Stimulated activated CD8-positive, alpha-beta memory T cell treated with anti-CD3 and anti-CD28 coated beads, Interleukin-7, amount 100 ng/mL, for 1 hour (primary cell): ENCODE measurements around the gene FANCI.

Experiments
- DNase-seq, 2 donors: peaks; one replicate each; pipeline ENCODE4 v3.0.0-alpha.2; 2020; ENCODE audit warnings: low read depth in 2 of 2

The FANCI gene

DNA sequence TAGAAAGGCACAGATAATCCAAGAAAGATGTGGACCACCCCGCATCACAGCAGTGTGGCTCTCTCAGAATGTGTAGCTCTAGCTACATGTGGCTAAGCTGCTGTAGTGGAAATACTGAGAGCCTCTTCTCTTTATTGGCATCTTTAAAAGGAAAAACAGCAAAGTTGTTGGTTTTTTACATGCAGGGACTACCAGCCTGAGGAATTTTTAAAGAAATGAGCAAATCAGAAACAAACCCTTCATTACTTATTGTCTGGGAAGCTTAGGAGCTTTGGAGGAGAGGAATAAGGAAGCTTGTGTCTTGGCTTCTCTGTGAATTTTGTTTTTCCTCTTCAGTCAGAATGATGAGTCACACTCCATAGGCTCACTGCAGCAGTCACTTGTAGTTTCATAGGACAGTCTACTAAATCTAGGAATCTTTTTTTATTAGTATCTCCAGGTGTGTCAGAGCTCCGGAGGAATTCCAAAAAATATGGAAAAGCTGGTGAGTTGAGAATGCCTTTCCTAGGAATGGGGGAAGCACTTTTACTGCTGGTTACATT is 63.3 kb downstream of the FANCI start:
- no peak for DNase-seq

DNA sequence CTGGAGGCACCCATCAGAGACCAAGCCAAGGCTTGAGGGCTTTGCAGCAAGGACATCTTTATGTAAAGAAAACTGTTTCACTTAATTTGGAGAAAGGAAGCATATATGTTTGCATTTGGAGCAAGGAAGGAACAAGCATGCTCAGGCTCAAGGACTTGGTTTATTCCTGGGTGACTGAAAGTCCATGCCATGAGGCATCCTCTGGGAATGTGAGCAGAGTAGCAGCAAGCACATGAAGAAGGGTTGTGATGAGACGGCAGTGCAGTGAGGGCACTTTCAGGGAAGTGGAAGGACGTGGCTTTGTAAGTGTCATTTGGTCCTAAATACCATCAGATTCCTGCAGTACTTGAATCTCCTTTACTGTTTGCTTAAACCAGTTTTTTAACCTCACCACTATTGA is 64.0 kb downstream of the FANCI start:
- no peak for DNase-seq

DNA sequence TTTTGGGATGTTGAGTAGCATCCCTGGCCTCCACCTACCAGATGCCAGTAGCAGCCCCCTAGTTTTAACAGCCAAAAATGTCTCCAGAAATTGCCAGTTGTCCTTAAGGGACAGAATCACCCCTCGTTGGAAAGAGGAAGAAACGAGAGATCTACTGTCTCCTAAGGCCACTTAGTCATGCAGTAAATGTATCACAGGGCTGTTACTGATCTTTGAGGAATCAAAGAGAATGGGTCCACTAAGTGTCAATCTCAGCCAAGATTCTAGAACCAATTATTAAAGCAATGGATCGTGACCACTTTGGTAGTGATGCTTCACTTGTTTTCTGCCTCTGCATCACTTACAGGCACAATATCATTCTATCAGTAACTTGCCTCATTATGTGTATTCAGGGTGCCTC is 64.5 kb downstream of the FANCI start:
- no peak for DNase-seq

DNA sequence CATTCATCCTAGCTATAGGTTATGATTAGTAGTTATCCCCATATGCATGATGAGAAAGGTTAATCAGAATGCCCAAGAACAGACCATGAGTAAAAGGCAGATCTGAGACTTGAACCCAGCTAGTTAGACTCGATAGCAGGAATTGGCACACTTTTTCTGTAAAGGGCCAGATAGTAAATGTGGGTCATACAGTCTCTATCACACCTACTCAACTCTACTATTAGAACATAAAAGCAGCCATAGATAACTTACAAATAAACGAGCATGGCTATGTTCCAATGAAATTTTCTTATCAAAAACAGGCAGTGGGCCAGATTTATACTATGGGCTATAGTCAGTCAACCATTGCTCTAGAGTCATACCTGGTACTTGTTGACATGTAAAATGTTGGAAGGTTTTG is 66.2 kb downstream of the FANCI start:
- no peak for DNase-seq

DNA sequence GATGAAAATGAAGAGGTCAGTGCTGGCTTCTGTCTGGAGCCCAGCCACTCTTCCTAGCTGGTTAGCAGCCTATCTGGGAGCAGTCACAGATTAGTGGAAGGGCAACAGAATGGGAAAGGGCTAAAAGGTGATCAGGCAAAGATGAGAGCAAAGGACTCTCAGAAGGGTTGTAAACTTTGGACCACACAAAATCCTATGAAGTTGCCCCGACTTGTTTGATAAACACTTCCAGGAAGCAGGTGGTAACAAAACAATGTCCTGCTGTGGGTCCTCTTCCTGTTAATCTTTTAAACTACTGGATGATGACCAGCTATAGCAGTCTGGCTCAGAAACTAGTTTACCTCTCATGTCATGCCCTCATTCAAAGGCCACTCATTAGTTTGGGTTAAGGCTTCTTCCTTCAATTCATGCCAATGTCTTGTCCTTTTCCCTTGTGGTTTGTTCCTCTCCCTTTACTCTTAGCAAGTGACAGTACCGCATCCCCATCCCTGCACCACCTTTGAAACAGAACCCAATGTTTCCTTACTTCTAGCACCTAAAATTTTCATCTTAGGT is 71.7 kb downstream of the FANCI start:
- no peak for DNase-seq

DNA sequence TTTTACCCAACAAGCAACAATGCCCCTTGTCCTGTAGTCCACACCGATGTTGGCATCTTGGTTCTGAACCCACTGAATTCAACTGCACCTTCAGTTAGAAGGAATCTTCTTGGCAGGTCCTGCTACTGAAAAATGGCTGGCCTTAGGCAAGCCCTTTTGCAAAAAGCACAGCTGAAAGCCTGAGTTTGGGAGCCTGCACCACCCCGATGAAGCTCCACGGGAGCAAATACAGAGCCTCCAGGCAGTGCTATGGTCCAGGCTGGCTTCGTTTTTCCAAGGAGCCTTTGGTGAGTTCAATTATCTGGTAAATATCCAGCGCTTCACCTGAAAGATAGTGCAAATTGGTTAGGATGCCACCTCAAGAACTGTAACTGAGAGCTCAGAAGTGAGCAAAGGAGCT is 72.7 kb downstream of the FANCI start:
- no peak for DNase-seq

DNA sequence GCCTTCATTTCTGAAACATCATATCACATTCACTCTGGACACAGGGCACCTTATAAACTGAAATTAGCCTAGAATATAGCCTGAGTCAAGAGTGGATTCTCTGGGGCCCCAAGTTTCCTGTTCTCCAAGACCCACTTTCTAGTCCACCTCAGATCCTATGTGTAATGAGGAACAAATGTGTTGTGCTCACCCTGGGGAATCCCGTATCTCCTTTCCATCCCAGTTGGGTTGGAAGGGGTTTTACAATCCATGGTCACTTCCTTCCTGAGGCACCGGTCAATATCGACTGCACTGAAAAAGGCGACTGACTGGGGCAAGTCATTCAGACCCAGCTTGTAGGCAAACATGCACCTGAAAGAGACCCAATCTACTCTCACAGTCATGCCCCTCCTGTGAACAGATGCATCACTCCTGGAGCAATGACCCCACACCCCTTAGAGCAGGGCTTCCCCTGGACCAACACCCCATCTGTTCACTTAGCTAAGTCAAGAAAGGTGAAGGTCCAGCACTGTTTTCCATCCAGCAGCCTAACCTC is 73.5 kb downstream of the FANCI start:
- DNase-seq = no peak

DNA sequence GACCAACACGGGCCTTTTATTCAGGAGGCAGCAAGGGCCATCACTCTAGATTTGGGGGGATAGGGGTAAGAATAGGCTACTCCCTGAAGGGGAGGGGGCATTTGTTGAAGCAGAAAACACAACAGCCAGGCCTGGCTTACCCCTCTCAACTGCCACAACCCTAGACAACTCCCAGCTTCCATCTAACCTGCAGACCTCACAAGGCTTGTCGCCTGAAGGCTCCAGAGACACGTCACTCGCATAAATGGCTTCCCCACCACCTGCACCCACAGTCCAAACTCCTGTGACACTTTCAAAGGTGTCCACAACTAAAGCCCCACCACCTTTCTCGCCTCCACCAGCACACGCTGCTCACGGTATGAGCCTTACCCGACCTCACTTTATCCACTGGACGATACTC is 75.9 kb downstream of the FANCI start:
- DNase-seq = no peak

DNA sequence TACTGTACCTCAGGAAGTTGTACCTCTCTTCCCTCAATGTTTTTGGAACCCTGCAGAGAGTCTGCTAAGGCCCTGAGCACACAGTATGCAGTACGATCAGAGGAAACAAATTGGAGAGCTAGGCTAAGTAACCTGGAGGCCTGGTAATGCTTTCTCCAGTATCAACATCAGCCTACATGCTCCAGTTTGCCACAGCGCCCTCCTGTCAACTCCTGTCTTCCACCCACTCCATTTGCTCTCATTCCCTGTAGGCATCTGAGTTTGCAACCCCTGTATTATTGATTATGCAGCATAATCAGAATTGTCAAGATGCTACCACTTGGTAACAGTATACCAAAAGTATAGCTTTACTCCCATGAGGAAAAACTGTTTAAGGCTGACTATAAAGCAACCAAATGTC is 76.4 kb downstream of the FANCI start:
- DNase-seq = no peak

DNA sequence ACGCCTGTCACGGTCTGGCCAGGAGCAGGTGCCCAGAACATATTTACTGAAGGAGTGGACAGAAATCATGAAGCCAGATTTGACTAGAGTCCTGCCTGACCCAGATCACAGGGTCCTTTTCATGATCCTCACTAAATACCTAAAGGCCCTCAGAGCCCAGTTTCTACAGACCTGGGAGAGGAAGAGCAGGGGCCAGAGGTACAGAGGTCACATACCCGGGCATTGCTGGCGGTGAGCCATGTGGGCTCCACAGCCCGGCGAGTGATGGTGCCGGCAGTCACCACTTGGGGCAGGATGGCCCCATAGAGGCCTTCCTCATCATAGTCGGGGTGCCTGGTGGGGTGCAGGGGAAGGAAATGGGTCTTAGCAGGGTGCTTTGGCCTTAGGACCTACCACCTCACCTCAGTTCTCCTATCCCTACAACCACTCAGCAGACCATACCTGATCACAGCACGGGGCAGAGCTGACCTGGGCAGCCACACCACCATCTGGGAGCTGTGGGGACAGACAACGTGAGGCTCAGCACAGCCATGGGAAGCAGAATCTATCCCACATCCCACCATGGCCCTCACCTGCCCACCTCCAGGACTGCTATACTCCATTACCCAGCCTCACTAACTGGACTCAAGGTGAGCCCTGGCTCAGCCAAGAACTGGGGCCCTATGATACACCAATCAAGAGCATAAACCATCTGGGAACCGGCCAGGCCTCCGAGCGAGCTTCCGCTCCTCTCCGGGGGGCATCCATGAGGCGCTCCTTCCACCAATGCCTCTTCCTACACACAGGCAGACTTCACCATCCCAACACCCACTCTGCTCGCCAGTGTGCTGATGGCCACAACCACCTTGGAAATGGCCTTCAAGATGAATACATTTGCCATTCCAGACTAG is 78.0 kb downstream of the FANCI start:
- DNase-seq = no peak

DNA sequence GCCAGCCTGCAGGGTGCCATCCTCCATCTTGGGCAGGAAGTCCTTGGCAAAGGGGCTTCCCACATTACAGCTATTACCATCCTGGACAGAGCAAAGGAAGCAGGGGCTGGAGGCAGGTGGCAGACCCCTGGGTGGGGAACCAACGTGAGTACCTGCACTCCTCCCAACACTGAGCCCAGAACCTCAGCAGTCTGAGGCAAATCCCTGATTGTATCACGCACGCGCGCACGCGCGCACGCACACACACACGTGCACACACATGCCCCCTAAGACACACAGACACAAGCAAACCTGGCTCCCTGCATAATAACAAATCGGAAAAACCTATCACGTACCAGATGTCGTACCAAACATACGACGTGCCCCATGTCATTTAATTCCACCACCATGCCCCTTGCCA is 79.0 kb downstream of the FANCI start:
- no peak for DNase-seq

DNA sequence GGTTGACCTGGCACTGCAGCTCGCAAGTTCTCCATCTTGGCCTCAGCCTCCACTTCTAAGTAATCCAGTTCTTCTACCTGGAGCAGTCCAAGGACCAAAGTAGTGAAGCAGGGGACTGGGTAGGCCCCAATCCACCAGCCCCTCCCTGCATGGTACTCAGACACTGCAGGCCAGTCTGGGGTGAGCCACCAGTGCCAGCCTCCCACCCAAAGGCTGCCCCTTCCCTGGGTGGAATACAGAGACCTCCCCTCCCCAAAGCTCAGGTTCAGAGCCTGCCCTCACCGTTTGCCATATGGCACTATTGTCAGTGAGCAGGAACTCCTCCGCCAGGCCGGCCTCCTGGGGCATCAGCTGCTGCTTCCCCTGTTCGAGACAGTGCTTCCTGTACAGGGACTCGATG is 80.0 kb downstream of the FANCI start:
- no peak for DNase-seq

DNA sequence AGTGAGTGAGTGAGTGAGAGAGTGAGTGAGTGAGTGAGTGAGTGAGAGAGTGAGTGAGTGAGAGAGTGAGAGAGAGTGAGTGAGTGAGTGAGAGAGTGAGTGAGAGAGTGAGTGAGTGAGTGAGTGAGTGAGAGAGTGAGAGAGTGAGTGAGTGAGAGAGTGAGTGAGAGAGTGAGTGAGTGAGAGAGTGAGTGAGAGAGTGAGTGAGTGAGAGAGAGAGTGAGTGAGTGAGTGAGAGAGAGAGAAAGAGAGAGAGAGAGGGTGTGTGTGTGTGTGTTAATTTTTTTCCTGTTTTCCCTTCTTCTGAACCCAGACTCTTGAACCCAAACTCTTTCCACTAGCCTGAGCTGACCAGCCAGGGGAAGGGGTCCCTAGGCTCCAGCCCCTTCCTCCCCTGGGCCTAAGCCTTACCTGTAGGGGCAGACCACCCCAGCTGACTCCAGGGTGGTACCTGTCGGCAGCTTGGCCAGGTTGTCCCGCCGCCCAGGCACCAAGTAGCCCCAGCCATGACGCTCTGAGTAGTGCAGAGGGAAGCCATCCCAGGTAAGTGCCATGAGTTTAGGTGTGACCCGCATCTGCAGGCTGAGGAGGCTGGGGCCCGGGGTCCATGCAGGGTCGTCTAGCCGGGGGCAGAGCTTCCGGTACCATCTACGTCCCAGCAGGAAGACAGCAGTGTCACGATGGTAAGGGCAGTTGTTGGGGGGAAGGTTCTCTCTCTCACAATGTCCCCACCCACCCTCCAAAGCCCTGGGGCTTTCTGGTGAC is 81.4 kb downstream of the FANCI start:
- DNase-seq = no peak

DNA sequence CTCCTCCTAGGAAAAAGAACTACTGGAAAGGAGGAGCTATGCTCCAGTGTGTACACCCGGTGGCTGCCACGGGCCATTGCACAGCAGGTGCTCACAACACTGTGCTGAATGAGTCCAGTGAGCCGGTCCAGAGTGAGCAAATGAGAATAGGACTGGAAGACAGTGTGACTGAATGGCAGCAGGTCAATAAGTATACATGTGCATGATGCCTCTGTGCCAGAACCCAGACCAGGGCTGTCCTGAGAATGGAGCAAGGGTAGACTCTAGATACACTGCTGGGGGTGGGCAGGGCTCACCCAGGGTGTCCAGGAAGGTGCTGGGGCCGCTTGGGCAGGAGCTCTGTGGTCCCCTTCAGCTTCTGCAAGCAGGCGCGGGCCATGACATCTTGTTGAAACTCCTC is 82.5 kb downstream of the FANCI start:
- DNase-seq = no peak

DNA sequence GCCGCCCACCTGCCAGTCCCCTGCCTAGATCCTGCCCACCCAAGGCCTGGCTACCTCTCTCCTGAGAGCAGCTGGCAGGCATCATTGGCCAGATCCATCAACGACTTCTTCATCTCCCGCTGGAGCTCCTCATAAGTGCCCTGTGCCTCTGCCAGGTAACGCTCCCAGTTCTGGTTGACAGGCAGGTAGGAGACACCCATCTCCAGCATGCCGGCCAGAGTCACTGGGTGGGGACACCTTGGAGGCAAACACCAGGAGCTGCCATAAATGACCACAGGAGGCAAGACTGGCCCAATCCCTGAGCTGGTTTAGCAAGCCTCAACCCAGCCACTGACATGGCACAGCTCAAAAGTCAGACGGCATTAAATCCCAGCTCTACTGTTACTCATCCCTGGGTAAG is 83.3 kb downstream of the FANCI start:
- DNase-seq = no peak

DNA sequence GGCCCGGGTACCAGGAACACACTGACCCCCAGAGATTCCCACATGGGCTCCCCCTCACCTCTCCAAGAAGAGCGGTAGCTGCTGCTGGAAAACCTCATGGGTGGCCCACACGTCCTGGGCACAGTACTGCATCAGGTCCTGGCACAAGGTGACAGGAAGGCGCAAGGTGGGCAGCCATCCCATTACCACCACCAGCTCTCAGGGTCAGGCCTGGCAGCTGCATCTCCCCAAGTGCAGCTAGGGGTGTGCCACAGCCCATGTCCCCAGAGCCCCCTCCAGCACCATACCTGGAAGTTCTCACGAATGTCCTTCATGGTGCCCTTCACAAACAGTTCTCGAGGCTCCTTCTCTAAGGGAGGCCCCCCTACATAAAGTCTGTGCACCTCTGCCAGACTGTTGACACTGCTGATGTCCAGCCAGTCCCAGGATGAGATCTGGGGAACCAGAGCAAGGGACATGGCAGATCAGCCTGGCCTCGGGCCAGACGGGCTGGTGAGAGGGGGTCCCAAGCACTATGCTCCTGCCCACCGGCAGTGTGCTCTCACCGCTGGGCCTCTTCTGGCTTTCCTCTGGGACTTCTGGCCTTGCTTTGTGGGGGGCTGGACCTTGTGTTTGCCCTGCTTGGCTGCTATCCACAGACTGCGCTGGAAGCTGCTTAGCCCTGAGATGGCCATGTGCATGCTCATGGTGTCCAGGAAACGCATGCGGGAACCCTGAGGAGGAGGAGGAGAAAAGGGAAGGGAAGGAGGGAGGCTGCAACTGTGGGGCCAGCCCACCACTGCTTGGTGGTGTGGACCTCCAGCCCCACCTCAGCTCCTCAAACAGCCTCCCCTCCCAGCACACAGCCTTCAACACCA is 84.8 kb downstream of the FANCI start:
- DNase-seq = no peak

DNA sequence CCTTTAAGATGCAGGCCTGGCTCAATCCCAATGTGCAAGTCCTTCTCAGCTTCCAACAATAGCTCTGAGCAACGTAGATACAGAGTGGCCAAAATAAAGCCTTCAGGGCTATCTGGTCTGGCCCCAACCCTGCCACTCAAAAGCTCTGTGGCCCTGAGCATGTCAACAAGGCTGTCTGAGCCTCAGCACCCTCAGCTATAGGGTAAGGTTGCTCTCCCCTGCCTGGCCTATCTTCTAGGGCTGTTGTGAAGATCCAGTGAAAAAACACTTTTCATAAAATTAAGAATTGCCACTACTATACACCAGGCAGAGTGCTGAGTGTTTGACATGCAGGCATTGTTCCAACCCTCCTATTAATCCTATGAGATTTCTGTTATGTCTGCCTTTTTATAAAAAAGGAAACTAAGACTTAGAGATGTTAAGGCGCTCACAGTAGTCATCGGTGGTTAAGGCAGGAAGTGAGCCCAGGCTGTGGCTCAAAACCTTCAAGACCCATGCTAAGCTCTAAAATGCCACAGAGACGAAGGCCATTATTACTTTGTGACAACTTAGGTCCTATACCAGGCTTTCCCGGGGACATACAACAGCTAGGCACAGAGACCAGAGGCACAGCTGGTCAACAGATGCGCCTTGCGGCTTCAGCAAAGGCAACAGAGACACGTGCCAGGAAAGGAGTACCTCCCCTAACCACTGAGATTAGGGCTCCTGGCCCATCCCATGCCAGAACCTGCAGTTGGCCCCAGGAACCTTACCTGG is 85.7 kb downstream of the FANCI start:
- no peak for DNase-seq

DNA sequence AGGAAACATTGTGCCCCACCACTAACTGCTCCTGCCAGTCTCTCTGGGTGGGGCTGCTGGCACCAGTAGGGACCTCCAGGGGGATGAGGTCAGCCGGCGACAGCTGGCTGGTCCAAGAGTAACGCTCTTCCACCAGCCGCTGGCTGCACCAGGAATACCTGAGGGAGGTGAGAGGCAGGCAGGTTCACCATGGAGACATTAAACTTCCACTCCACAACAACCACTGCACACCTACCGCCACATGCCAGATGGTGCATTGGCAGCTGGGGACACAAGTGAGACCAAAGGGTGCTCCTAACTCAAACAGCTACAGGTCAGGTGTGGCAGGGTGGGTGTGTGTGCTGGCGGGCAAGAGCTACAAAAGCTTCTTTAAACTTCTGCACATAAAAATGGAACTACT is 86.3 kb downstream of the FANCI start:
- DNase-seq = no peak

DNA sequence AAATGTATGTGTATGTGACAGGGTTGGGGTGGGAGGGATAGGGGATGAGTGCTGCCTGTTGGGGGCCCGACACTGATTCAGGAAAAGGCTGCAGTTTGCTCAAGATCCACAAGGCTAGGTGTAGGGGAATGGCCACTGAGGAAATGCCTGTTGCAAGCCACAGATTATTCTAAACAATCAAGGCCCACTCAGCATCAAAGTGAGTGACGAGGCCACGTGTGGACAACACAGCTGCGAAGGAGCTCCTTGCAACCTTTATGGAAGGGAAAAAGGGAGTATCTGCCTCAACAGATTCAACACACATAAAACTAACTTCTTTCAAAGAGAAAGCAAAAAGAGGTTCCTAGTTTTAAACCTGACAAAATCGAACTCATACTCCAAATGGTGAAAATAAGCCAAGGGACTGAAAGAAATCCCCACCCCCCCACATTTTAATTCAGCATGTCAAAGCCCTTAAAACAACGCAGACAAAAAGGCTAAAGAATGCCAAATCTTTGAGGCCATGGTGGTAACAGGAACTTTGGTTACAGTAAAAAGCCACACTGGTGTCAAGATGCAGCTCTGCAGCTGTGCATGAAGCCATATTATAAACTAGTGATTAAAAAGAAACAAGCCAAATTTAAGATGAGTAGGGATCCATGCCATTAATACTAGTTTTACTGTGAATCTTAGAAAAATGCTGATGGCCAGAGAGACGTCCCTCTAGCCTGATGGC is 87.3 kb downstream of the FANCI start:
- no peak for DNase-seq

DNA sequence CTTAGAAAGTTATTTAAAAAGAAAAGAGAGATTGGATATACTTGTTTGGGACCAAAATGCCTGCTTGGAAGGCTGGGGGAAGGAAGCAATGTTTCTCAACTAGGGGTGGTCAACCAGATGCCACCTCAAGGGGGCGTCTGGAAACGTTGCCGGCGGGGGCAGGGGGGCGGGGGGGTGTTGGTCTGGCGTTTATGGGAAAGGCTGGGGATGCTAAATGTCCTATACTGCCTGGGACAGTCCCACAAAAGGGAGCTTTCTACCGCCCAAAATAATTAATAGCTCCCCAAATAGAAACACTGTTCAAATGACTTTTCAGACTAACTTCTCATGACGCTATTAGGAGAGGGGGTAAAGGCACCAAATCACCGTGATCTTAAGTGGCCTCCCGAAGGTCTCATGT is 88.7 kb downstream of the FANCI start:
- DNase-seq = no peak
